A172 (cell line): ENCODE results near the gene RPL26. TPM values are rescaled to one million over a fixed set of nuclear protein-coding genes. Genes with fewer than 3 reads are reported as not detected.

ENCODE experiments used
- DNase-seq: peaks from one replicate; pipeline ENCODE4 v3.0.0-alpha.2; 2015; ENCODE audit warnings: low spot score
- total RNA-seq: library from RNA; depleted of rRNA; stranded (reverse); fragments of >200 nt; shearing (Covaris generic); gene quantifications from 2 replicates; pipeline ENCODE4 v1.2.3, GENCODE V29; 2014; rRNA removed

The RPL26 gene
- 4,408 and 5,921 TPM in 2 replicates for total RNA-seq

DNA sequence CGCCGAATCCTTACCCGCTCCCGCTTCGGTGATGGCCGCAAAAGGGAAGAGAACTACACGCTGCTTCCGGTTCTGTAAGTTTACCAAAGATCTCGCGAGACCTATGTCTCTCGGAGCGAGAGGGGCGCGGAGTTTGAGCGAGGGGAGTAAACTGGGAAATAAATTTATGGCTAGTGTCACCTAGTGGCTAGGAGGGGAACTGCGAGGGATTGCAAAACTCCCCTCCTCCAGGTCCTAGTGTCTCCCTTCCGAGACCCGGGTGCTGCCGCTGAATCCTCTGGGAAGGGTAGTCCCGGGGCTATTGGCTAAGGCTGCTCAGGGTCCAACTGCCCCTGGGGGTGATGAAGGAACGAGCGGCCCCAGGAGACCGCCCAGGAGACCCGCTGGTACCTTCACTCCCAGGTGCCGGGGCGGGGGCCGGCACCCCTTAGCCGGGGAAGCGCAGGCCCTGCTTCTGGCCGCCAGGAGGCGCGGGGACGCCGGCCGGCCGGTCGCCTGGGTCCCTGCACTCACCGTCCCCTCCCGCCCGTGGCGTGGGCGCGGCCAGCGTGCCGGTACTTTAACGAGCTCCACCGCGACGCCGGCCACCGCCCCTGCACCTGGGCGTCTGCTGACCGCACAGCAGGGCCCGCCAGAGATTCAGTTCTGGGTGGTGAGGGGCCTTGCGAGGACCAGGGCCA lies at the start of gene RPL26:
RPL26 (minus strand) TSS at position 51 of the 680 bp plus-strand sequence. CDS start 883 bp downstream, outside the sequence.
- DNase-seq, result peak; percentile 99

DNA sequence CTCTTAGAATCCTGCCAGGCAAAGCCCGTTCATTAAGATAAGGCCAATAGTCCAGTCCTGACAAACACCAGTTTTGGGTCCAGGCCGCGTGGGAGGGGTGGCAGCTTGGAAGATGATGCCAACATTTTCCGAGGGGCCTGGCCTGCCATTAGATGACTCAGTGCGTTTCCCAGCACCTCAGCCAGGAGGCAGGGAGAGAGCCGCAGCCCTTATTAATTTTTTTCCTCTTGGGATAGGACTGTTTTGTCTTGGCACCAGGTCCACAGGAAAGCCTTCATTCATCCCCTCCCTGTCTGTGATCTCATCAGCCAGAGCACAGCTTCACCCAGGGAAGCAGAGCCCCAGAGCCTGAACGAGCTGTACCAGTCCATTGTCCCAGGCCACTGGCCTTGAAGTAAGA lies 48.0 kb upstream of the RPL26 start:
- DNase-seq, result peak; percentile 75

DNA sequence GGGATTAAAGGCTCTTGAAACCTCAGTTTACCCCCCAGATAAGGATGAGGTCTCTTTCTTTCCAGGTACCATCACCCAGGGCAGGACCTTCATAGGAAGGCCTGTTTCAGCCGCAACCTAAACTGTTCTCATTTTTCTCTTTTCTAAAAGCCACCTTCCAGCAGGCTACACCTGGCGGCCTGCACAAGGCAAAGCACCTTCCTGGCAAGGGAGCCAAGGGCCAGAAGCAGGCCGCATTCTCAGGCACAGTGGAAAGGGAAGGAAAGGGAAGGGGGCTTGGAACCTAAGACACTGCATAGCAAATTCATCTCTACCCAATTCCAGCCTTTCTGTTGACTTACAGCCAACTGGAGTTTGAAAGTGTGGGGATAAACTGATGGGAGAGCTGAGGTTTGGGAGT lies 43.8 kb upstream of the RPL26 start:
- DNase-seq, result no peak

DNA sequence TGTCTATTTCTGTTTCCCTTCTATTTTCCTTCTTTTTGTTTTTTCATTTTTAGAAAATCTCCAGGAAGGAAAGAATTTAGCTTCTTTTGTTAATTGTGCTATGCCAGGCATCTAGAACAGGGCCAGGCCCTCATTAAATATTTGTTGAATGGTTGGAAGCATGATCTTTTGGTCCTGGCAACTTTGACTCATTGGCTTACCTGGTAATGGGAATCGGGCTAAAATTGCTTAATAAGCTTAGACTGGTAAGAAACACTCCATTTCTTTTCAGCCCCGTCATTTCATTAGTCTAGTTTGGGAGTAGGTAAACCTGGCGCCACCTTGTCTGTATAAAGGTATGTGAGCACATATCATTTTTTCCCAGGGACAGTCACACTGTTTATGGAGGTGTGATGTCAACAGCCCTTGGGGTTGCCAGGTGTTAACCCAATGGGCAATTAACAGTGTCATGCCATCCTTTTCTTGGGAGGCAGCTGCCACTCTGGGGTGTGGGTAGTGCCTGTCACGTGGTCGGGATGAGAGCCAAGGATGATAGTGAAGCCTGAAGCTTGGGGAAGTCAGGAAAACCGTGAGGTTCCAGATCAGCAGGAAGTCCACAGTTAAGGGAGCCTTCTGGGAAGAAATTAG lies 43.2 kb upstream of the RPL26 start:
- DNase-seq, result no peak

DNA sequence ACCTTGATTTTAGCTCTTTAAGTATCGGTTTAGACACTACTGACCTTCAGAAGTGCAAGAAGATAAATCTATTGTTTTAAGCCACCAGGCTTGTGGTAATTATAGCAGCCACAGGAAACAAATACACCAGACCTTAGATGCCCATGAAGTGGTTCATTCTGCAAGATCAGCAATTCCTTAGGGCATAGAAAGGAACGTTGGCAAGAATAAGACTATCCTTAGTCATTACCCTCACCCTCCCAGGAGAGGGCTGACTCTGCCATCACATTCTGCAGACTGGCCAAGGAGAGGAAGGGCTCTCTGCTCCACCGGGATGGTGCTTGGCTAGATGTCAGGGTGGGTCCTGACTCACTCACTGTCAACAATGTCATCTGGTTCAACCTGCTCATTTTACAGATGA lies 38.6 kb upstream of the RPL26 start:
- DNase-seq, result no peak

DNA sequence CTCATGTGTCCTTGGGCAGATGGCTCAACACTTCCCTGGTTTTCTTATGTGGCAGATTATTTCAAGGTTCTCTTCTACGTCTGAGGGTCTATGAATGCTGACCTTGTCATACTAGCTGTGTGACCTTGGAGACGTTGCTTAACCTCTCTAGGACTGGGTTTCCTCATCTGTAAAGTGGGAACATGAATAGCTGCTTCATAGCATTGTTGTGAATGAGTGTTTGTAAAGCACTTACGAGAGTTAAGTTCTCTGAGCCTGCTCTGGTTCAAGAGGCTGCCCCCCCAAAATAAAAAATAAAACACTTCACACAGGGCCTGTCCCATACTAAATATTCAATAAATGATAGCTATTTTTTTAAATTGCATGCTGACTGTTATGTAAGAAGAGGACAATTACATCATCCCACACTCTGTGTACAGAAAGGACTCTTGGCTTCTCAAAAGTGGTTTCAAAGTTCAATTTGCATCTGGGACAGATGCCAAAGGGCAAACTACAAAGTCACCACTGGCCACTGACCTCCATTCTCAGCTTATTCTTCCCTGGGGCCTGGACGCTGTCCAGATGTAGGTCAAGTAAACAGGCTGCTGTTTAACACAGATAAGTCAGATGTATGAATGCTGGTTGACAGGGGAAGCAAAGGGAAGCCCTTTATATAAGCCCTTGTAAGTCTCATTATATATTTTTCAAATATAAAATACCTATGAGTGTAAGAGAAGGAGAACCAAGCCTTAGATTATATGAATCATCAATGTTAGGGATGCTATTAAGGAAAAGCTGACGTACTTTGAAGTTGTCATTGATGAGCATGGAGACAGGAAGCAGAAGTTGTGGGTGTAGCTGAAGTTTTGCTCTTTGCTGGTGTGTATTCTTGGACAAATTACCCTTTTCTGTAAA lies 37.3 kb upstream of the RPL26 start:
- peak; percentile 50 for DNase-seq

DNA sequence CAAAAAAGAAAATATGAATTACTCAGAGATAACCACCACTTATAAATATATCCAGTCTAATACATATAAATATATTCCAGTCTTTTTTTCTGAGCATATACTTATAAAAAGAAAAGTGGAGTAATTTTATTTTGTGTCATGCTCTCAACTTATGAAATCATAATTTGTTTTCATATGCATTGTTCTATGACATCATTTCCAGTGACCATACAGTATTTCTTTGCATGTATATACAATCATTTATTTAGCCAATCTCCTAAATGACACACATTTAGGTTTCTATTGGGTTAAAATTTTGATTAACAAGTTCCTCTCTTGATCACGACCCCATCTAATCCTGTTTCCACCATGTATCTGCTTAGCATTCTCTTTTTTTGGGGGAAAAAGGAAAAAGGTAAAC lies 36.3 kb upstream of the RPL26 start:
- no peak for DNase-seq

DNA sequence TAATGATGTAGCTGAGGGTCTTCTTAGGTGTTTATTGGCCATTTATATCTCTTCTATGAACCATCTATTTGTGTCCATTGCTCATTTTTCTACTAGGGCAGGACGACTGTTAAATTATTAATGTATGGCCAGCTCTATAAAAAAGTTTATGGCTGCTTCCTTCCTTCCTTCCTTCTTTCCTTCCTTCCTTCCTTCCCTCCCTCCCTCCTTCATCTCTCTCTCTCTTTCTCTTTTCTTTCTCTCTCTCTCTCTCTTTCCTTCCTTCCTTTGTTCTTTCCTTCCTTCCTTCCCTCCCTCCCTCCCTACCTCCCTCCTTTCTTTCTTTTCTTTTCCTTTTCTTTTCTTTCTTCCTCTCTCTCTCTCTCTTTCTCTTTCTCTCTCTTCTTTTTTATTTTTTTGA lies 35.5 kb upstream of the RPL26 start:
- no peak for DNase-seq

DNA sequence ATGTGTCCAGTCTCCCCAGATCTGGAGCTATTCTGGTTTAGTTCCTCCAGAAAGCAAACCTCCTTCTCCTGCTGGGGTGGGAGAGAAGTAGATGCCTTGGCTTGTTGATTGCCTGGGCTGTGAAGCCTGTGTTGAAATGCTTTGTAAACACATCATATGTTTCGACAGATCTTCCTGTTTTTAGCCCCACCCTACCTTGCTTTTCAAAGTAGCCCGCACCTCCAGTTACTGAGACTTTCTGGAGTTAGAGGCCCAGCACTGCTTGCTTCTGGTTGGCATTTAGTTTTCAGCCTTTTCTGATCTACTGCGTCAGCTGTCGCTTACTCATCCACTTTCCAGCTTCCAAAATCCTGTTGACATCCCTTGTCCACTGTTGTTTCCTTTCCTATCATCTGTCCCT lies 34.8 kb upstream of the RPL26 start:
- DNase-seq, result no peak

DNA sequence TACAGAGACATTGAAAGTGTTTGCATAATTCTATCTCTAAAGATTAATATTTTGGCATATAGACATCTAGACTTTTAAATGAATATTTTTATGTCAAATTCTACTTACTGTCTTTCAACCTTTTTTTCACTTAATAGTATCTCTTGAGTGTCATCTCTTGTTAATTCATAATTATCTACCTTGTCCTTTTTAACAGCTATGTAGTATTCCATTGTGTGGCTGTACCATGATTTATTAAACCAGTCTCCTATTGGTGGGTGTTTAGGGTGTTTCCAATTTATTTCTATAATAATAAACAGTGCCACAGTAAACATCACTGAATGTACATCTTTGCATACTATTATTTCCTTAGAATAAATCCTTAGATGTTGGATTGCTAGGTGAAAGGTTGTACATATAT lies 30.9 kb upstream of the RPL26 start:
- no peak for DNase-seq

DNA sequence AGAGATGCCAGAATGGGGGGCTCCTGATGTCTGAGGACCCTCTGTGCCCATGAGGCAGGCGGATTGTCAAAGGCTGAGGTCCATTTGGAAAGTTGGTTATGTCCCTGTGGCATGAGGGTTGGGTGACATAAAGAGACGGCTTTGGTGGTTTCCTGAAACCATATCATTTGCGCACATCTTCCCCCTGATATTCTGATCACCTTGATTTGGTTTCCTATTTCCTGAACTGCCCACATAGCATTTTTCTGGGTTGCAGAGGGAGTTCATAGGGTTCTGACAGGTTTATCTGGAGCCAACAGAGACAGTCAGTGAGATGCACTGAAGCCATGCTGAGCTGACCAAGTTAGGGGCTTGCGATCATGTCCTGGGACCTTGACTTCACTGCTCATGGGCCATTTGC lies 30.3 kb upstream of the RPL26 start:
- DNase-seq, result no peak

DNA sequence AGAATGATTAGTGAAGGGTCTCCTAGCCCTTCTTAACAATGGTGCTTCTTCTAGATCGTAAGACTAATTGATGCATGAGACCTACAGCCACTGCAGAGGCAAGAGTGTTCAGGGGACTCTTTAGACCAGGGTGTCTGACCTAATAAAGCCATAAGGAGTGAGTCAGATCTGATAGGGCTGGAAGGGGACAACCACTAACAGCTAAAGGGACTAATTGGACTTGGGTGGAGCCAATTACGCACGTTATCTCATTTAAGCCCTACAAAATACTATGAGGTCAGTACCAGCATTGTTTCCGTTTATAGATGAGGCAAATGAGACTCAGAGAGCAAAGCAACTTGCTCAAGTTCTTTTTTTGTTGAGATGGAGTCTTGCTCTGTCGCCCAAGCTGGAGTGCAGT lies 29.1 kb upstream of the RPL26 start:
- DNase-seq, result peak; percentile 79

DNA sequence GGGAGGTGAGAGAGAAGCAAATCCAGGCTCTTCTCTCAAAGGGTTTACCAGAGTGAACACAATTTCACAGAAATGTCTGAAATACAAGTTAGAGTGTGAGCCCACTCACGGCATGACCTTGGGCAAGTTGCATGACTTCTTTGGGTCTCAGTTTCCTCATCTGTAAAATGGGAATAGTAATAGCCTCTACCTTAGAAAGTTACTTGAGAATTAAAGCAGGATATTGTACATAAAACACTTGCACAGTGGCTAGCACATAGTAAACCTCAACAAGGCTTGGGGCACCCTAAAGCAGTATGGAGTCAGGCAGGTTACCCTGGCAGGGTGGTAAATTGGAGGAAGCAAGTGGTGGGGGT lies 27.9 kb upstream of the RPL26 start:
- no peak for DNase-seq

DNA sequence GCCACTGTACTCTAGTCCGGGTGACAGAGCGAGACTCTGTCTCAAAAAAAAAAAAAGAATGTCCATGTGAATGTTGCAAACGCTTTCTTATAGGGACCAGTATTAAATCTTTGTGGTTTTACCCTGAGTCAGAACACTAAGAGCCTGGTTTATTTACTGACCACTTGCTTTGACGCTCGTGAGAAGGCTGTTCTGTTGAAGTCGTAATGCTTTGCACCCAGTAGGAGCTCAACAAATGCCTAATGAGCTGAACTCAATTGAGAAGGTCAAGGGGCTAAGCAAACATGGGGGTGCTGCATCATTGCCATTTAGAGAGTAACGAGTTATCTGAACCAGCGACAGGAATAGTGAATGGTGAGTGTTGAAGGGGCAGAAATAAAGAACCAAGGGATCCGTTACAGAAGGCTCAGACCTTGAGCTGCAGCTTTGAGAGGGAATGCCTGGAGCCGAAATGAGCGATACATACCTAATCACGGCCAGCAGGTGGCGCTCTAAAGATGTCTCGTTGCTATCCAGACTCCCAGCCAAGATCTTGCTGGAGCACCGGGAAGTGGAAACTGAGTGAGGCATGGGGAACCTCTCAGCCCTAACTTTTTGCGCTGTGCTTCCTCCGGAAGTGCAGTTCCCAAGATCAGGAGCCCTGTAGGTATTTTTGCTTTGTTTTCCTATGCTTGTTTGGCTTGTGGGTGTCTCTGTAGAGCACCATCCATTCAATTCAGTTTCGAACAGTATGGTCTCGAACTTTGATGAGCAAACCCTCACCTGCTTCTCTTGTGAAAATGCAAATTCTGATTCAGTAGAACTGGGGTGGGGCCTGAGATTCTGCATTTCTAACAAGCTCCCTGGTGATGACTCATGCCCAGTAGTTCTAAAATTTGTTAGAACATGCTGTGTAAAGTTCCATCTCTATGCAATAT lies 27.2 kb upstream of the RPL26 start:
- DNase-seq, result peak; percentile 87

DNA sequence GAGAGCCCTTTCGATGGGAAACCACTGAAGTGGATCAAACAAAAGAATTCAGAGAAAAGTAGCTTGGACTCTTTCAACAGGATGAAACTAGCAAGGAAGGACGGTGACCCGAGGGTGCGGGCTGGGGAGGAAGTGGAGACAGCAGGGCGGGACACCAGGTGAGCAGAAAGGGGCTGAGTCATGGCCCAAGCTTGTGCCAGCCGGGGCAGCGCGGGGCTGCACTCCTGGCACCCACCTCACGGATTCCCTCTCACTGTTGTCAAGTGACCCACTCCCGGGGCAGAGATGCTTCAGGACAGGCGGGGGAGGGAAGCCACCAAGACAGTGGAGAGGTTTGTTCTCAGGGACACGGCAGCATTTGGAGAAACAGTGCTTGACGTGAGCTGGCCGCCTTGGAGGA lies 25.4 kb upstream of the RPL26 start:
- peak; percentile 20 for DNase-seq

DNA sequence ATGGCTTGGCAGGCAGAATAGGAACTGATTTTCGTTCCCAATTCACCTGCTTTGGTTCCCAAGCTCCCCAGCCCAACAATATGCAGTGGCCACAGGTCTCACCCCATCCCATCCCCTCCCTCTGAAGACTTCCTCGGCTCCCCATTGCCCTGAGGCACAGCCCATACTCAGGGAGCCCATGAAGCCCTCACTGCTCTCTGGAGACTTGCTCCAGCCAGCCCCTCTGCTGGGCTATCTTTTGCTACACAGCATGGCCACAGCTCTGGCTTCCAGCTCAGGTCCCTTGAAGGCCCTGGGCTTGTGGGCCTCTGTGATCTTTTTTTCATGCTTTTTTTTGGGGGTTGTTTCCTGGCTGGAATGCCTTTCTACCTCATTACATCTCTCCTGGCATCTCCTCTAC lies 23.2 kb upstream of the RPL26 start:
- no peak for DNase-seq

DNA sequence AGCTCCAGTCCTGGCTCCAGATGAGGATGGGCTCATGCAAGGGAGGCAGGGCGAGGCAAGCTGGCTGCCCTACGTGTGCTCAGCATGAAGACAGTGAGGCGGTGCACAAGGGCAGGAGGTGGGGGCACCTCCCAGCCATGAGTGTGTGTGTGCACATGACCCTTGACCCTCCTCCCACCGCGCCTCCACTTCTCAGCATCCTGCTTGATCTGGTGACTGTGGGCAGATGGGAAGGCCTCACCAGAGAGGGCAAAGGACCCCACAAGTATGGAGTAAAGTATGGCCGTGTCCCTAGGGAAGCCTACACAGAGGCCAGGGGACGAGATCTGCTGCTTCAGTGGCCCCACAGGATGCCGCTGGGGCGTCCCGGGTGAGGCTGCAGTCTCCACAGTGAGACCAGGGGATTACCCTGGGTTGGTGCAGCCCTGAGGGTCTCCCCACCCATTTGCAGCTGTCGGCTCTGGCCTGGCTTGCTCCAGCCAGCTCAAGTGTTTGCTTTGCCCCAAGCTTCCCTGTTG lies 22.6 kb upstream of the RPL26 start:
- no peak for DNase-seq

DNA sequence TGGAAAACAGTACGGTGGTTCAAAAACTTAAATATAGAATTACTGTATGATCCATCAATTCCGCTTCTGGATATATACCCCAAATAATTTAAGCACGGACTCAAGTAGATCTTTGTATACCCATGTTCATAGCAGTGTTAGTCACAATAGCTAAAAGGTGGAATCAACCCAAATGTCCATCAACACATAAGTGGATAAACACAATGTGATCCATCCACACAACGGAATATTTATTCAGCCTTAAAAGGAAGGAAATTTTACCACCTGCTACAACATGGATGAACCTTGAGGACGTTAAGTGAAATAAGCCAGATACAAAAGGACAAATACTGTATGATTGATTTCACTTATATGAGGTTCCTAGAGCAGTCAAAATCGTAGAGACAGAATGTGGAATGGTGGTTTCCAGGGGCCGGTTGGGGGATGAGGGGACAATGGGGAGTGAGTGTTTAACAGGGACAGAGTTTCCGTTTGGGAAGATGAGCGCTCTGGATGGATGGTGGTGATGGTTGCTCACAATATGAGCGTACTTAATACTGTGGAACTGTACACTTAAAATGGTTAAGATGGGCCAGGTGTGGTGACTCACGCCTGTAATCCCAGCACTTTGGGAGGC lies 20.0 kb upstream of the RPL26 start:
- DNase-seq, result no peak

DNA sequence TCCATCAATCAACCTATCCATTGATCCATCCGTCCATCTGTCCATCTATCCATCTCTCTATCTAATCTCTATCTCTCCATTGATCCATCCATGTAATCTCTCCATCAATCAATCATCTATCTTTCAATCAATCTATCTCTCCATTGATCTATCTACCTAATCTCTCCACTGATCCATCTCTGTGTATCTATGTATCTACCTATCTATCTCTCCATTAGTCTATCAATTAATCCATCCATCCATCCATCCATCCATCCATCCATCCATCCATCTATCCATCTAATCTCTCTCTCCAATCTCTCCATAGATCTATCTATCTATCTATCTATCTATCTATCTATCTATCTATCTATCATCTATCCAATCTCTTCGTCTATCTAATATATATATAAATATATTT lies 18.1 kb upstream of the RPL26 start:
- no peak for DNase-seq

DNA sequence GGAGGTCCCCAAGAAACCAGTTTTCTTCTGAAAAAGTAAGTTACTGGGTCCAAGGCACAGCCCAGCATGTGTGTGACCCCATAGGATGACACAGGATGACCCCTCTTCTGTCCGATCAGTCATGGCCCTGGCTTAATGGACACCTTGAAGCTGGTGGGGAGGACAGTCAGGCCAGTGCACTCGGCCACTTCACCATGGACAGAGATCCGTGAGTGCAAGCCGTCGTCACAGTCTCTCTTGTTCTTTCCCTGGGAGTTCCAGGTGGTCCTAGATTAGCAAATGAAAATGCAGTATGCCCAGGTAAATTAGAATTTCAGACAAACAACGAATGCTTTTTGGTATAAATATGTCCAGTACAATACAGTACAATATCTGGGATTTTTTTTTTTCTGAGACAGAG lies 16.0 kb upstream of the RPL26 start:
- DNase-seq, result no peak

DNA sequence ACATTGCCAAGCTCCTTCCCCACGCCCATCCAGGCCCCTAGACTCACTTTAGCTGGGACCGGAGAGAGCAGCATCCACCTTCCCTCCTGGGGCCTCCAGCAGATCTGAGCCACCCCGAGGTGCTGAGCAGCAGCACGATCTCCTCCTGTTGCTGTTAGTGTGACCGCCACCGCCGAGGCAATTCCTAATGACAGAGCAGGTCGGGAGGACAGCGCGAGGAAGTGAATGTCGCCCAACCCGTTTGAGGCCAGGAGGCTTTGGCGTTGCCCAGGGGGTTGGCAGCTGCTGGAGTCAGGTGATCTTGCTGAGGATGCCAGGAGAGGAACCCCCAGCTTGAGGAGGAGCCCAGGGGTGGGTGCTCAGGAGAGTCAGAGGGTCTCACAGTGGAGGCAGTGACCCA lies 14.6 kb upstream of the RPL26 start, which contains the start of gene RNF222:
RNF222 (minus strand) TSS at position 192 of the 400 bp plus-strand sequence. CDS start 4,366 bp downstream, outside the sequence.
- no peak for DNase-seq
